ENCODE data around the gene LRRC1. TPM values are rescaled to one million over a fixed set of nuclear protein-coding genes. Genes with fewer than 3 reads are reported as not detected.

The LRRC1 gene
- total and polyA plus RNA-seq, 10 of the 15 experiments (the other 5 are each of a cell fraction or from before 2014, with no cell fraction given), result 0.35 to 9.3 (median 0.63) TPM

GRCh38 chr6:53945765-53946407 is 151.1 kb downstream of the LRRC1 start:
- Histone ChIP-seq H3K9me3 (replicated peaks; ENCODE audit: control insufficient read depth, insufficient read depth, low read length) (no peaks in the 10 kb centered on the region), H4K20me1 (ENCODE audit: control insufficient read depth, insufficient read depth) (no peaks in the 10 kb centered on the region), H3K4me3 (no peak overlapping the region), H3K79me2 (ENCODE audit: control insufficient read depth, insufficient read depth, low read length) (no peaks in the 10 kb centered on the region), H2AFZ (ENCODE audit: control insufficient read depth, low read depth, low read length) (no peak overlapping the region), H3K27ac (ENCODE audit: control insufficient read depth, insufficient read depth) (no peak overlapping the region), H3K36me3 (ENCODE audit: control insufficient read depth in 2 of 2, insufficient read depth in 2 of 2, low read length in 1 of 2) (no peaks in the 10 kb centered on the region), H3K27me3 (replicated peaks in 1 of 2; ENCODE audit: control insufficient read depth in 2 of 2, insufficient read depth in 2 of 2, low read length in 1 of 2) (no peaks in the 10 kb centered on the region), H3K9ac (ENCODE audit: control insufficient read depth, insufficient read depth, low read length) (no peak overlapping the region), H3K4me1 (ENCODE audit: control insufficient read depth, insufficient read depth, low read length) (no peaks in the 10 kb centered on the region), H3K4me2 (ENCODE audit: control insufficient read depth, insufficient read depth) (no peak overlapping the region)
- intact Hi-C loops (cut with micrococcal nuclease; ENCODE audit: unreplicated experiment) (no loop called here), in situ Hi-C loops (cut with MboI) (no loop called here)
- ChIA-PET POLR2A (no interaction called here), CTCF (no interaction called here), SMC1A (ENCODE audit: uncharacterized antibody, unreplicated experiment) (no interaction called here), RAD21 (ENCODE audit: unreplicated experiment) (no interaction called here)
- FAIRE-seq (no peak), DNase-seq (ENCODE audit: low read depth, low spot score) (no peak), ATAC-seq (peak; percentile 56)
- 7% methylated on average over 4 of the region's 4 CpGs for WGBS (ENCODE audit: insufficient coverage, insufficient replicate concordance, low lambda C conversion rate, missing lambda C conversion rate)
- no TSS peak for BruUV-seq (replicated peaks)
- TF ChIP-seq POU2F2 (IDR thresholded peaks at IDR 0.05; ENCODE audit: borderline replicate concordance, low read depth, low read length) (no peak), MXI1 (IDR thresholded peaks at IDR 0.05; ENCODE audit: low read depth, low read length) (no peak), SP1 (IDR thresholded peaks at IDR 0.05; ENCODE audit: low read depth, low read length) (no peak), FOXK2 (IDR thresholded peaks at IDR 0.05) (no peak), CBX5 (IDR thresholded peaks at IDR 0.05; ENCODE audit: low read depth) (no peak), MTA2 (IDR thresholded peaks at IDR 0.05; ENCODE audit: low read depth) (no peak), SUPT20H (IDR thresholded peaks at IDR 0.05; ENCODE audit: borderline replicate concordance, control insufficient read depth, low read depth, low read length) (no peak), SKIL (IDR thresholded peaks at IDR 0.05; ENCODE audit: low read depth, poor library complexity, severe bottlenecking) (no peak), ZSCAN29 (IDR thresholded peaks at IDR 0.05) (no peak), HDAC2 (IDR thresholded peaks at IDR 0.05) (no peak)

All from GM12878 (cell line).